ENCODE measurements around the gene HOXC12. TPM values are rescaled to one million over a fixed set of nuclear protein-coding genes. Genes with fewer than 3 reads are reported as not detected.
A peak's percentile ranks its signal among the peaks of the same experiment; 100 is the strongest.

HOXC12 gene, protein sequence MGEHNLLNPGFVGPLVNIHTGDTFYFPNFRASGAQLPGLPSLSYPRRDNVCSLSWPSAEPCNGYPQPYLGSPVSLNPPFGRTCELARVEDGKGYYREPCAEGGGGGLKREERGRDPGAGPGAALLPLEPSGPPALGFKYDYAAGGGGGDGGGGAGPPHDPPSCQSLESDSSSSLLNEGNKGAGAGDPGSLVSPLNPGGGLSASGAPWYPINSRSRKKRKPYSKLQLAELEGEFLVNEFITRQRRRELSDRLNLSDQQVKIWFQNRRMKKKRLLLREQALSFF
- total RNA-seq = not detected in 2 replicates
- not detected for total RNA-seq (2013)
- not detected in 2 replicates for polyA plus RNA-seq
- polyA minus RNA-seq = not detected in 2 replicates

DNA sequence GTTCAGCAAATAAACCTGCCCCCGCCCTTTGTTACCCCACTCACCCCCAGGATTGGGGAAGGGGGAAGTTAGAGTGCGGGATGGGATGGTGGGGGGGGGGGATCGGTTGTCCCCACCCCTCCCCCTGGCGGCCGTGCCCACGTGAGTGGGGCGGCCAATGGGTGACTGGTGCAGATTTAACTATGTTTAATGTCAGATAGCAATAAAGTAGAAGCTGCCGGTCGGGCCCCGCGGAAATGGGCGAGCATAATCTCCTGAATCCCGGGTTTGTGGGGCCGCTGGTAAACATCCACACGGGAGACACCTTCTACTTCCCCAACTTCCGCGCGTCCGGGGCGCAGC is at the start of gene HOXC12:
HOXC12 (plus strand) TSS at position 210 of the 342 bp plus-strand sequence; CDS start at position 237, 27 bp downstream.
- Histone ChIP-seq H3K9me3 (ENCODE audit: control extremely low read depth in 1 of 3, control insufficient read depth in 2 of 3, insufficient read depth in 1 of 3, low read length in 2 of 3) (peaks cover 0 to 87% (median 11%) of the 10 kb centered on the region in 3 donors), H2AFZ (ENCODE audit: insufficient read depth, low read depth, low read length, poor library complexity, severe bottlenecking) (no peak within 1 kb of the TSS), H3K27ac (ENCODE audit: low read length in 2 of 2) (no peak within 1 kb of the TSS), H3K79me2 (ENCODE audit: control insufficient read depth, insufficient read depth, low read length) (no peaks in the 10 kb centered on the region), H3K4me1 (ENCODE audit: control insufficient read depth in 2 of 2, insufficient read depth in 2 of 2, low read length in 2 of 2) (peaks cover 14 to 48% of the 10 kb centered on the region in 2 donors), H3K36me3 (replicated peaks in 1 of 2; ENCODE audit: control extremely low read depth in 1 of 2, control insufficient read depth in 1 of 2, extremely low read depth in 1 of 2, insufficient read depth in 2 of 2, low read length in 1 of 2) (no peaks in the 10 kb centered on the region), H3K4me2 (replicated peaks; ENCODE audit: low read depth, low read length, poor library complexity, severe bottlenecking) (no peak within 1 kb of the TSS), H3K9ac (ENCODE audit: low read length) (no peak within 1 kb of the TSS), H3K4me3 (ENCODE audit: control extremely low read depth in 1 of 5, extremely low read depth in 1 of 5, insufficient read depth in 1 of 5, low read depth in 2 of 5, low read length in 4 of 5) (no peak within 1 kb of the TSS), H3K27me3 (replicated peaks in 1 of 4; ENCODE audit: control extremely low read depth in 1 of 4, control insufficient read depth in 3 of 4, insufficient read depth in 4 of 4, low read length in 3 of 4) (peaks cover 0 to 99% (median 86%) of the 10 kb centered on the region in 4 experiments), H4K20me1 (ENCODE audit: control insufficient read depth, insufficient read depth, low read length, poor library complexity, severe bottlenecking) (no peaks in the 10 kb centered on the region)
- POLR2A ChIA-PET = no interaction called here
- 13% methylated on average over 8 of the region's 20 CpGs for WGBS (ENCODE audit: insufficient coverage)
- intact Hi-C loops (cut with micrococcal nuclease) = loop anchor here (5.0 kb wide), 2 partner anchors 43 to 58 kb away; no protein-coding TSS in a partner anchor
- Mint-ChIP-seq H3K4me3 (no peak within 1 kb of the TSS), H3K4me1 (peaks cover 17% of the 10 kb centered on the region), H3K9me3 (ENCODE audit: insufficient read depth) (no peaks in the 10 kb centered on the region), H3K27me3 (peaks cover 73% of the 10 kb centered on the region), H3K27ac (peak within 1 kb of the TSS; percentile 53)
- no peak for TF ChIP-seq EZH2 (IDR thresholded peaks at IDR 0.05; ENCODE audit: borderline replicate concordance, insufficient read depth, low read depth, low read length, poor library complexity, severe bottlenecking)
- TF ChIP-seq, protein P1, sequence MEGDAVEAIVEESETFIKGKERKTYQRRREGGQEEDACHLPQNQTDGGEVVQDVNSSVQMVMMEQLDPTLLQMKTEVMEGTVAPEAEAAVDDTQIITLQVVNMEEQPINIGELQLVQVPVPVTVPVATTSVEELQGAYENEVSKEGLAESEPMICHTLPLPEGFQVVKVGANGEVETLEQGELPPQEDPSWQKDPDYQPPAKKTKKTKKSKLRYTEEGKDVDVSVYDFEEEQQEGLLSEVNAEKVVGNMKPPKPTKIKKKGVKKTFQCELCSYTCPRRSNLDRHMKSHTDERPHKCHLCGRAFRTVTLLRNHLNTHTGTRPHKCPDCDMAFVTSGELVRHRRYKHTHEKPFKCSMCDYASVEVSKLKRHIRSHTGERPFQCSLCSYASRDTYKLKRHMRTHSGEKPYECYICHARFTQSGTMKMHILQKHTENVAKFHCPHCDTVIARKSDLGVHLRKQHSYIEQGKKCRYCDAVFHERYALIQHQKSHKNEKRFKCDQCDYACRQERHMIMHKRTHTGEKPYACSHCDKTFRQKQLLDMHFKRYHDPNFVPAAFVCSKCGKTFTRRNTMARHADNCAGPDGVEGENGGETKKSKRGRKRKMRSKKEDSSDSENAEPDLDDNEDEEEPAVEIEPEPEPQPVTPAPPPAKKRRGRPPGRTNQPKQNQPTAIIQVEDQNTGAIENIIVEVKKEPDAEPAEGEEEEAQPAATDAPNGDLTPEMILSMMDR (IDR thresholded peaks at IDR 0.05) = no peak
- CTCF ChIA-PET = no interaction called here
- ATAC-seq (ENCODE audit: low read depth) = no peak
- peak; percentile 31 for DNase-seq

DNA sequence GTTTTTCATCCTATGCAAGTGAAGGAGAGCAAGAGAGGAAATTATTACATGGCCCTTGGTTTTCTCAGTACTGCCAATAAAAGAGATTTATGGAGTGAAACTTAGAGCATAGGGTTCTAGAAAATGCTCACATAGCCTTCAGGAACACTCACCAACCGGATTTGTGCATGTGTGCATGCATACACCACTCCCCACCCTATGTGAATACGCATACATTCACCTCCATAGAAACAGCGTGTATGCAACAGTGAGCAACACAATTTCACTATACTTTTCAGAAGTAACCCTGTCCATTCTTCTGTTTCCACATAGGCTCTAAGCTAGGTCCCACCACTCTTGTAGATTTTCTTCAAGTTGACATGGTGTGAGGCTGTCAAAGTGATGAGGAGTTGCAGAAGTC is 47.6 kb upstream of the HOXC12 start:
- Histone ChIP-seq H3K4me3 (ENCODE audit: control extremely low read depth in 1 of 5, extremely low read depth in 1 of 5, insufficient read depth in 1 of 5, low read depth in 2 of 5, low read length in 4 of 5) (no peak overlapping the region), H3K36me3 (replicated peaks in 1 of 2; ENCODE audit: control extremely low read depth in 1 of 2, control insufficient read depth in 1 of 2, extremely low read depth in 1 of 2, insufficient read depth in 2 of 2, low read length in 1 of 2) (no peaks in the 10 kb centered on the region), H3K9ac (ENCODE audit: low read length) (no peak overlapping the region), H3K4me2 (replicated peaks; ENCODE audit: low read depth, low read length, poor library complexity, severe bottlenecking) (no peak overlapping the region), H3K27me3 (replicated peaks in 1 of 4; ENCODE audit: control extremely low read depth in 1 of 4, control insufficient read depth in 3 of 4, insufficient read depth in 4 of 4, low read length in 3 of 4) (peaks cover 0 to 8% (median 5%) of the 10 kb centered on the region in 4 experiments), H4K20me1 (ENCODE audit: control insufficient read depth, insufficient read depth, low read length, poor library complexity, severe bottlenecking) (no peaks in the 10 kb centered on the region), H3K4me1 (ENCODE audit: control insufficient read depth in 2 of 2, insufficient read depth in 2 of 2, low read length in 2 of 2) (no peaks in the 10 kb centered on the region), H3K79me2 (ENCODE audit: control insufficient read depth, insufficient read depth, low read length) (no peaks in the 10 kb centered on the region), H3K9me3 (ENCODE audit: control extremely low read depth in 1 of 3, control insufficient read depth in 2 of 3, insufficient read depth in 1 of 3, low read length in 2 of 3) (no peaks in the 10 kb centered on the region), H3K27ac (ENCODE audit: low read length in 2 of 2) (no peak overlapping the region), H2AFZ (ENCODE audit: insufficient read depth, low read depth, low read length, poor library complexity, severe bottlenecking) (no peak overlapping the region)
- Mint-ChIP-seq H3K4me1 (no peaks in the 10 kb centered on the region), H3K4me3 (no peak overlapping the region), H3K9me3 (ENCODE audit: insufficient read depth) (no peaks in the 10 kb centered on the region), H3K27me3 (peaks cover 28% of the 10 kb centered on the region), H3K27ac (no peak overlapping the region)
- TF ChIP-seq, protein P1 (IDR thresholded peaks at IDR 0.05) = no peak
- no peak for TF ChIP-seq EZH2 (IDR thresholded peaks at IDR 0.05; ENCODE audit: borderline replicate concordance, insufficient read depth, low read depth, low read length, poor library complexity, severe bottlenecking)
- POLR2A ChIA-PET = no interaction called here
- ATAC-seq (ENCODE audit: low read depth) (no peak), DNase-seq (no peak)
- intact Hi-C loops (cut with micrococcal nuclease) = no loop called here
- WGBS (ENCODE audit: insufficient coverage) = 100% methylated on average over 1 of the region's 3 CpGs
- CTCF ChIA-PET = no interaction called here
